ENCODE measurements around the gene EEF1E1.

EEF1E1 gene

GRCh38 chr6:8087870-8088754 is 14.2 kb downstream of the EEF1E1 start:
- DNase-seq = no peak

- DNase-seq = no peak
Observed at GRCh38 chr6:8086755-8087306, 15.5 kb downstream of the EEF1E1 start.

DNA sequence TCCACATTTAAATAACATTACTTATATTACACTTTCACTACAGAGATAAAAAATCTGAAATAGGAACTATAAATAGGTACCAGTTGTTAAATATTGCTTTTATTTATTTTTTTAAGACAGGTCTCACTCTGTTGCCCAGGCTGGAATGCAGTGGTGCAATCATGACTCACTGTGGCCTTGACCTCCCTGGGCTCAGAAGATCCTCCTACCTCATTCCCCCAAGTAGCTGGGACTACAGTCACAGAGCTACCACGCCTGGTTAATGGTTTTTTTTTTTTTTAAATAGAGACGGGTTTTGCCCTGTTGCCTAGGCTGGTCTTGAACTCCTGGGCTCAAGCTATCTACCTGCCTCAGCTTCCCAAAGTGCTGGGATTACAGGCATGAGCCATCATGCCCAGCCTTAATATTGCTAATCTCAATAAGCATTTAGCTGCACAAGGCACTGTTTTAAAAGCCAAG is 17.3 kb downstream of the EEF1E1 start:
- DNase-seq = no peak

DNA sequence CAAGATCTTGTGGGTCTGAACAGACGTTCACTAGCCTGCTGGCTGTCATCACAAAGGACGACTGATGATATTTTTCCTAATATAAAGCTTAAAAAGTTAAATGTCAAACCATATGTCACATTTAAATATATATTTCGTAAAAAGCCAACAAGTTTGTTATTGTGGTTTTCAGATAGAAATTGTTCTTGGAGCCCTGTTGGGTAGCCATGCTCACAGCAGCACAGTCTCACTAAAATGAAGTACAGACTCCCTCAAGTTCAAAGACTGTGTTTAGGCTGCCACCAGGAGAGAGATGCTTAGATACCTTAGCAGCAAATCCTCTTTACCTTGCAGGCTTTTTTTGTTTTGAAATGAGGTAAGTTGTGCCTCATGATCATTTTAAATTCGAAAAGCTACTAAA is 17.8 kb downstream of the EEF1E1 start:
- no peak for DNase-seq

GRCh38 chr6:8082954-8083858 is 19.1 kb downstream of the EEF1E1 start:
- no peak for DNase-seq

- DNase-seq = no peak
Observed at GRCh38 chr6:8082572-8082953, 19.8 kb downstream of the EEF1E1 start.

DNA sequence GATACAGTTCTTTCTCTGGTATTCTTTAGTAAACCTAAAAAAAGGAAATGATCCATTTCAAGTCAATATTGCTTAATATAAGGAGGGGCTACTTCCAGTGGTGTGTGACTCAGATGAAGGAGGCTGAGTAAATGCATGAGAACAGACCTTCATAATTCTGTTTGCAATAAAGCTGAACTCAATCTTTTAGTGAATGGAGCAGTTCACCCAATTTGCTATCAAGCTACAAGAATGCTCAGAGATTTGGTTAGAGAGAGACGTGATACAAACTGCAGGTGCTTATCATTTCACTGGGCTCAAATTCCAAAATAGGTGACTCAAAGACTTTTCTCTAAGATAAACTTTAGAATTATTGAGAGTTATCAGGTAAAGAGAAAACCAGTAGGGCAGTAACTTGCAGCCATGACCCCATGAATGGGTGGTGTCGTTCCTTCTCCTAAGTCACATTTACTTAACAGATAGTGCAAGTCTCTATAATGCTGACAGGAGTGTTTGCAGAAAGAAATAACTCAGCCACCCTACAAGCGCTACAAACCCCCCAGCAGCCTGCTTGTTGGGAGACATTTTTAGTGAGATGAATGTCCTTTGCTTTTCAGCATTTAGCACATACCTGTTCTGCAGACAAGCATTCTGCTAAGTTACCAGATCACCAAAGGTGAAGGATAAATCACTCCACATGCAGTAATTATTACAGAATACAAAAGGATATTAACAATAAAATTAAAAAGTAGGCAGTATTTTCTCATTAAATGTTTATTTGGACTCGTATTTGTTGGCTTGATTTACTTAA is 21.8 kb downstream of the EEF1E1 start:
- no peak for DNase-seq

GRCh38 chr6:8079126-8079525 is 23.2 kb downstream of the EEF1E1 start:
- no peak for DNase-seq

GRCh38 chr6:8077991-8078390 is 24.4 kb downstream of the EEF1E1 start:
- DNase-seq = no peak

DNA sequence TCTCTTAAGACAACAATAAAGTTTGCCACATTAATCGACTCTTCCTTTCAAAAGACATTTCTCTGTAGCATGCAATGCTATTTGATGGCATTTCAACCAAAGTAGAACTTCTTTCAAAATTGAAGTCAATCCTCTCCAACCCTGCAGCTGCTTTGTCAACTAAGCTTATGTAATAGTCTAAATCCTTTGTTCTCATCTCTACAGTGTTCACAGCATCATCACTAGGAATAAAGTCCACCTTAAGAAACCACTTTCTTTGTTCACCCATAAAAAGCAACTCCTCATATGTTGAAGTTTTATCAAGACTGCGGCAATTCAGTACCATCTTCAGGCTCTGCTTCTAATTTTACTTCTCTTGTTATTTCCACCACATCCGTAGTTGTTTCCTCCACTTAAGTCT is 26.6 kb downstream of the EEF1E1 start:
- no peak for DNase-seq

- DNase-seq = no peak
Observed at GRCh38 chr6:8075185-8075584, 27.2 kb downstream of the EEF1E1 start.

GRCh38 chr6:8074213-8074612 is 28.1 kb downstream of the EEF1E1 start:
- DNase-seq = no peak

- no peak for DNase-seq
Observed at GRCh38 chr6:8073758-8074157, 28.6 kb downstream of the EEF1E1 start.

GRCh38 chr6:8070718-8071117 is 31.6 kb downstream of the EEF1E1 start:
- DNase-seq = no peak

GRCh38 chr6:8069631-8070284 is 32.6 kb downstream of the EEF1E1 start:
- no peak for DNase-seq

DNA sequence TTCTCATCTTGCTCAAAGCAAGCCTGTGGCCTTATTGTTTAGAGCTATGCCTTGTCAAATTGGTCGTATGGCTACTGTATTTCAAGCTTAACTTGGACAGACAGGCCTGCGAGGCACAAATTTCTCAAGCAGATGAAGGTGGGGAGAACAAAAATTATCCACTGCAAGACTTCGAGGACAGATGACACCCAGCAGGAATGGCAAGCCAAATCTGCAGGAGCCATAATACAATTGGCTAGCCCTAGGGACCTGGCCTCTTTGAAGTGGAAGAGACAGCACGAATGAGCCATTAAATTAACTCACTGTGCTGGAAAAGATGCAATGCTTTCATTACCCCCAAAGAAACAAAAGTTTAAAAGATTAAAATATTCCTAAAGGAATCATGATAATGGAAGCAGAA is 33.2 kb downstream of the EEF1E1 start:
- DNase-seq = no peak

DNA sequence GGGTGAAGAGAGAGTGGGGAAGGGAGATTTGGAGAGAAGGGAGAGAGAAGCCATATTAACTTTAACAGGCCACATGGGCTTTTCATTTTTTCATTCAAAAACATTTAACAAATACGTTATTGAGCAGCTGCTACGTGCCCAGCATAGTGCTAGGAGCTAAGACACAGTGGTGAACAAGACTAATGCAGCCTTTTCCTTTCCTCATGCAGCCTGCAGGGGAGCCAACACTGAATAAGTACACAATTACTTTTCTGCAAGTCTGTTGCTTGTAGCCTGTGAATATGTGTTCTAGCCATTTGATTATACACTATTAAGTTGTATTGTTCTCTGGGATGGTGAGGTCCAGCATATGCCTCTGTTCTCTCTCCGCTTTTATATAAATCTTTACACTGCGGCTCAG is 36.2 kb downstream of the EEF1E1 start:
- DNase-seq = no peak

DNA sequence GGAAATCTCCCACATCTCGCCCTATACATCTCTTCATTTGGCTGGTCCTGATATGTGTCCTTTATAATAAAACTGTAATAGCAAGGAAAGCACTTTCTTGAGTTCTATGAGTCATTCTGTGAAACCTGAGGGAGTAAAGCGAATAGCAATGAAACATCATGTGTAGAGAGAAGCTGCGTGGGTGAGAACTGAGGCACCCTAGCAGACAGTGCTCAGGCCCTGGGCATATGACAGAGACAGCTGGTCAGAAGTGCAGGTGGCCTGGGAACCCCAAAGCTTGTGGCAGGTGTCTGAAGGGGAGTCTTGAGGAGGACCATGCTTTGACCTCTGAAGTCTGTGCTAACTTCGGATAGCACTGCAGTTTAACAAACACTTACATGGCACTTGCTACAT is 36.8 kb downstream of the EEF1E1 start:
- DNase-seq = peak; percentile 67

DNA sequence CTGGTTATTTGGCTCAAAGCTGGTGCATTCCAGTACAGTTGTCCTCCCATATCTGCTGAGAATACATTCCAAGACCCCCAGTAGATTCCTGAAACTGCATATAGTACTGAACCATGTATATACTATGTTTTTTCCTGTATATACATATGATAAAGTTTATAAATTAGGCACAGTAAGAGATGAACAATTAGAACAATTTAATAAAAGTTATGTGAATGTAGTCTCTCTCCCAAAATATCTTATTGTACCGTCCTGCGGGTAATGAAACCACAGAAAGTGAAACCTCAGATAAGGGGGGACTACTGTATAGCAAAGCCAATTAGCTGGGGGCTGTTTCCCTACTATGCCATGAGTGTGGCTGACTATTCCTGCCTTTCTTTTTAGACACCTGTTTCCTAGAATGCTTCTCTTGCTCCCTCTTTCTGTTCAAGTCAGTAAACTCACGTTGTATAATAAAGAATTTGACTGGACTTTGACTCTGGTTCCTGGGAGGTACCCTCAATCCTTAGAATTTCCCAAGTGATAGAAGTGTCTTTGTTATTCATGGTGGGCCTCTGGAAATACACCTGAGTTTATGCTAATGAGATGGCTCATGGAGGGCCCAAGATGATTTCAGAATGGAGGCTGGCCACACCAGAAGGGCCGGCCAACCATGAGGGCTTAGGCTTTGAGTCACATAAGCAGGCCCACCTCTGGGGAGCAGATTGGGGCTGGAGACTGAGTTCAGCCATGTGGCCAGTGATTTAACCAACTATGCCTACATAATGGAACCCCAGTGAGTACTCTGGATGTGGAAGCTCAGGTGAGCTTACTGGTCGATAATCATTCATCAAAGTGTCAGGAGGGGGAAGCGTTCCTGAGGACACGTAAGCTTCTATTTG is 37.5 kb downstream of the EEF1E1 start:
- no peak for DNase-seq

DNA sequence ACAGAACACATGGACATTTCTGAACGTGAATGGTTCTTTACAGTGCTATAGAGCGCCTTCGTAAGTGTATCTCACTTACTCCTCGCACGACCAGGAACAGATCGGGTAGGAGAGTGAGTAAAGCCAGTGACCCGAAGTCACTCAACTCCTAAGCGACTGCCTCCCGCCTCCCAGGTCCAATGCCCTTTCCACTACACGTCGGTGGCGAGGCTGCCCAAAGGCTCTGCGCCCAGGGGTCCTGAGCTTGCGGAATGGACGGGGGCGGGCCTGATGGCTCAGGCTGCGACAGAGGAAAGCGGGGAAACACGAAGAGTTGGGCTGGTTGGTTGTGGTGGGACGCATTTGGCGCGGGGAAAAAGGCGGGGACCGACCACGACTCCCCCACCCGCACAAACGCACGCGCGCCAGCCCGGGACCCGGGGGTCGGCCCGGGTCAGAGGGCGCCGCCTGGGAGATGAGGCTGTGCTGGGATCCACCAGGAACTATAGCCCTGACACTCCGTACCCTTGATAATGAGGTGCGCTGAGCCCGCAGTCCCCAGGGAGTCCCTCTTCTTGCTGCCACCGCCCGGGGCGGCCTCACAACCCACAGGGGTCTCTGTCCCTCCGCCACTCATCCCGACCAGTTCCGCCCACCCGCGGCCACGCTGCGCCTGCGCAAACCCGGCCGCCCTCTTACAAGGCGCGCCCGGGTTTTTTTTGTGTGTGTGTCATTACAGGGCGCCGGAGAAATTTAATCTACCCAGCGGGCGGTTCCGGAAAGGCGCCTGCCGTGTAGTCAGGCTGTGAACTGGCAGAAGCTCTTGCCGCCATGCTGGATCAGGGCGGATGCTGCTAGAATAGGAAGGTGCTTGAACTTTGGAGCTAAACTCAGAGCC is 38.3 kb downstream of the EEF1E1 start, which contains the start of gene BLOC1S5:
BLOC1S5 (minus strand) TSS at position 629 of the 877 bp plus-strand sequence; CDS start at position 616, 13 bp downstream.
- DNase-seq = peak; percentile 99
